Activated gamma-delta T cell (primary cell): ENCODE data around the gene UGGT1.
"Not testable (repeated sequence)": the region's sequence is repeated elsewhere in the genome, so short reads cannot be mapped to it uniquely, and the experiment has no call there.

Experiments used
- DNase-seq: peaks from one replicate; lab custom pipeline; 2025; lab: John Stamatoyannopoulos, UW

The UGGT1 gene

DNA sequence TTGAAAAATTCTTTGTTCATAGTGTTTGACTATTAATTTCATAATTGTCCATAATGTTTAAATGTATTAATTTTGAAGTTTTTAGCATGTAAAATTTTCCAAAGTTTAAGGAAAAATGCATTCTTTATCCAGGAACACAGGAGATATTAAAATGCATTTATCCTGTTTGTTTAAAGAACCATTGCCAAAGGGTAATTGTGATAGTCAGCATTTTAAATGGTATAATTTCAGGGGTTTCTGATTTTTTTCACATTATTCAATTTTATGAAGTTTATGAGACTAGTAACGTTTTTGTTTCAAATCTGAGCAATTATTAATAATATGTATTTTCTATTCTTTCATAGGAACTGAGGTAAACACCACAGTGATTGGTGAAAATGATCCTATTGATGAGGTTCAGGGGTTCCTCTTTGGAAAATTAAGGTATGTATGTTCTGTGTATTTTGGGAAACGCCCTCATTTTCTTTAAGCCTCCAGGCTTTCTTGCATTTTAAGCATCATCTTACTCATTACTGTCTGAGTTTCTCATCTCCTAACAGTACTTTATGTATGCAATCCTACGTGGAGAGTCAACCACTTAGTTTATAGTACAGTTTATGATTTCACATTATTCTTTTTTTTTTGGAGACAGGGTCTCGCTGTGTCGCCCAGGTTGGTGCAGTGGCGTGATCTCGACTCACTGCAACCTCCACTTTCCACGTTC, 25.1 kb downstream of the UGGT1 start:
- no peak for DNase-seq

DNA sequence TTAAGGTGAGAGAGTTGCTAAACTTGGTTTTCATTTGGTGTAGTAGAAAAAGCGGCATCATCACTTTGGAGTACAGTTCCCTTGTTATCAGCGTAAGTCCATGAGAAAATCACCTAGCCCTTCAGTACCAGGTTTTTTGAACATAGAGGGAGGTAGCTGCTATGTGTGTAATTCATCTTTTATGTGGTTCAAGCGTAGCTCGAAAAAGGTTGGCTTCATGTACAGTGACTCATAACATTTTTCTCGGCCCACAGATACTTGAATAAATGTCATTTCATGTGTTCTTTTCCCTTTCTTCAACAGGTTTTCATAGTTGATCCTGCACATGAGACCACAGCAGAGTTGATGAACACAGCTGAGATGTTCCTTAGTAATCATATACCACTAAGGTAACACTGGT, 43.6 kb downstream of the UGGT1 start:
- no peak for DNase-seq

DNA sequence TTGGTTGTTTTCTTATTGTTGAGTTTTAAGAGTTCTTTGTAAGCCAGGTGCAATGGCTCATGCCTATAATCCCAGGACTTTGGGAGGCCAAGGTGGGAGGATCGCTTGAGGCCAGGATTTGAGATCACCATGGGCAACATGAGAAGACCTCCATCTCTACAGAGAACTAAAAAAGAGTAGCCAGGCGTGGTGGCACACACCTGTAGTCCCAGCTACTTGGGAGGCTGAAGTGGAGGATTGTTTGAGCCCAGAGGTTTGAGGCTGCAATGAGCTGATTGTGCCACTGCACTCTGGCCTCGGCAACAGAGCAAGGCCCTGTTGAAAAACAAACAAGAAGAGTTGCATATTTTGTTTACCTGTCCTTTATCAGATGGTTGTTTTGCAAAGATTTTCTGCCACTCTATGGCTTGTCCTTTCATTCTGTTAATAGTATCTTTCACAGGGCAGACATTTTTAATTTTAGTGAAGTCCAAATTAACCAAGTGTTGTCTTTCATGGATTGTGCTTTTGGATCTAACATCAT, 46.2 kb downstream of the UGGT1 start:
- DNase-seq = no peak

DNA sequence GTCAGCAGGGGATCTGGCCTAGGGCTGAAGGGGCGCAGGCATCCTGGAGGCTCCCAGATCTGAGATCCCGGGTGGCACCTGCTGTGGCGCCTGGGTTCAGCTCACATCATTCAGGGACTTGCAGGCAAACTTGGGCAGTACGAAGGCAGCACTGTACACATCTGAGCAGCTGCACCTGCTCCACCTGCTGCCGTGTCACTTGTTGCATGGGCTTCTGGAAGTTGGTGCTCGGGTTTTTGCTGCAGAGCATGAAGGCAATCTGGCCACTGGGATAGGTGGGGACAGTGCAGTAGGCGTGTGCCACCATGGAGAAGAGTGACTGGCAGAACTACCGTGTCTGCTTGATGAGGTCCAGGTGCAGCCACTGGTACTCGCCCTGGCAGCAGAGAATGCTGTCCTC, 48.6 kb downstream of the UGGT1 start:
- DNase-seq = no peak

DNA sequence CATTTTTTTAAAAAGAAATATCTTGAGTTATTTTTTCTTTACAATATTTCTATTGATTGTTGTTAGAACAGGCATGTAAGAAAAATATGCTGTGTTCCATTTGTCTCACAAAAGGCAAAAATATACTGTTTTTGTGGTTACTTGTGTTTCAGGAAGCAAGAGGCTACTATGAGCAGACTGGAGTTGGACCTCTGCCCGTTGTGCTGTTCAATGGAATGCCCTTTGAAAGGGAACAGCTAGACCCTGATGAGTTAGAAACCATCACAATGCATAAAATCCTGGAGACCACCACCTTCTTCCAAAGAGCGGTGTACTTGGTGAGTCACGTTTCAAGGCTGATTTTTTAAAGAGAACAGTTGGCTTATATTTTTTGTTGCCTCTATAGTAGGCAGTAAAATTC, 54.7 kb downstream of the UGGT1 start:
- DNase-seq = no peak

DNA sequence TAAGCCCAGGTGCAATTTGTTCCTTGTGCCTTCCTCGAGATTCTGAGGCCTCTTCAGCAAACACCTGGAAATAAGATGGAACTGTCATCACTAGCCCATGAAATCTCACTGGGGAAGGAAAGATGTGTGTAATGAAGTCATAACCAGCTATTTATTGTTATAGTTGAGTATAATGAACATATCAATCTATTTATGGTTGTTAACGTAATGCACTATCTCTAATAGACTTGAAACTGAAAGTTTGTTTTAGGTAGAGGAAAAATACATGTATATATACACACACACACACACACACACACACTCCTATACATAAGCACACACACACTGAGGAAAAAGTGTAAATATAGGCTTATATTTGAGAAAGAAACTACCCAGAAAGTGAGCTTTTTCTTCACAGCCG, 62.8 kb downstream of the UGGT1 start:
- no peak for DNase-seq

DNA sequence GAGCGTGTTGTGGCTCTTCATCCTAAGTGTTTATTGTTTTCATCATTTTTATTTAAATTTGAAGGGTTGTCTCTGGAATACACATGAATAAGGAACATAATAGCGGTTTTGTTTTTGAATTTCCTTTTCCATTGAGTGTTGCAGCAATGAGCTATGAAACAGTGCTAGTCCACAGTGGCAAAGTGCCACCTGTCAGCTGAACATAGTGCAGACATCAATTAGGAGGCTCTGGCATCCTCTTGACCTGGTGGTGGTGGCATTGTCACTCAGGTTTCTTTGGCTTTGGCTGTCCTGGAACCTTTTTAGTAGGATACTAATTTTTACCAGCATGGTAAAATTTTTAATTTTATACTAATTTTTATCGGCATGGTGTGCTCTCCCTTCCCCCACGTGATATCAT, 63.2 kb downstream of the UGGT1 start:
- DNase-seq = no peak

DNA sequence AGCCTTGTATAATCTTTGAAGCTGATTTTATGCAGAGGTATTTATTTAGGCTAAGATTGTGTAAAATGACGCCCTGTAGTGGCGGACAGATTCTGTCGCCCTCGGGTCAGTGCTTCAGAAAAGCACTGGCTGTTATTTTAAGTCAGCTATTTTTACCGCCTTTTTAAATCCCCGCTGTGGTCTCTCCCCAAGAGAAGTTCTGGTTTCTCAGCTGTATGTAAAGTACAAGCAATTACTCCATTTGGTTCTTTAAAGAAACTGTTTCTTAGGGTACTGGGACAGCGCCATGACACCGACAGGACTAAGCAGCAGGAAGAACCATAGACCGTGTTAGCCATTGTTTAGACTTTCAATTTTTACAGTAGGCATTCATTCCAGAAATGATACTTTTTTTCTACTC, 65.0 kb downstream of the UGGT1 start:
- DNase-seq = no peak

DNA sequence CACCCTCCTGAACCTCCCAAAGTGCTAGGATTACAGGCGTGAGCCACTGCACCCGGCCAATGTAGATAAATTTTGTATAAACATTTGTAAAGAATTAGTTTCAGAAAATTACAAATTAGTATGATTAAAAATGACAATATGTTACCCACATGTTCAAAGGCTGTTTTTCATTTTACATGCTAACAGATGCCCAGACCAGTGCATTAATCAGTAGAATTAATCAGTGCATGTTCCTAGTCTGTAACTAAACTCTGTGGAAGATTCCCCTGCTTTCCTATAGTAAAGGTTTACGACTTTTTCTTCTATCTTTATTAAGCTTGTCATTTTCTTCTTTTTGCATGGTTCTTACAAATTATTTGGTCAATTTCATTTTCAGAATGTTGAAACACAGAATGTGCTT, 65.8 kb downstream of the UGGT1 start:
- no peak for DNase-seq

DNA sequence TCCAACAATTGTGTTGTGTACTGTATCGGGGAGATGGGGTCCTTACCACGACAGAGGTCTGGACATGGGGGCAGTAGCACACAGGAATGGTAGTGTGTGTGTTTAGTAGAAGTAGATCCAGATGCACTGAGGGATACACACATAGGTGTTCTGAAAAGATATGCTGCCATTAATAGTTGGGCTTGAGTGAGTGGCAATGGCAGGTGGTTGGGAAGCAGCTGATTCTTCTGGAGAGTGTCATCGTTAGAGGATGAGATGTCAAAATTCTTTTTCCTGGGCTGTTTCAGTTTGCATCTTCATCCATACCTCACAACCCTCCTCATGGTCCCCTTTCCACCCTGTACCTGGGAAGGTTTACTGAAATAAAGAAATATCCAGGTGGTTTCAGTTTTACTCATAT, 66.6 kb downstream of the UGGT1 start:
- DNase-seq = no peak

DNA sequence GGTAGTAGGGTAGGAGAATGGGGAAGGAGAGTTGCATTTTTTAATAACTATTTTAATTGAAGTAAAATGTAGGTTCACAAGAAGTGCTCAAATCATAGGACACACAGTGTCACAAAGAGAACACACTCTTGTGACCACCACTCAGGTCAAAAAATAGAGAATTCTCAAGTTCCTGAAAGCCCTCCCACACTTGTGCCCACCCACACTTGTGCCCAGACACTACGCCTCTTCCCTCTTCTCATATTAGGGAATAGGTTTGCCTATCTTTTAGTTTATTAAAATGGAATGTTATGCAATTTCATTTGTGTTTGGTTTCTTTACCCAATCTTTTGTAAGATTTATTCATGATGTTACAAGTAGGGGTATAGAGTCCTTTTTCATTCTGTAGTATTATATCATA, 67.2 kb downstream of the UGGT1 start:
- DNase-seq = no peak

DNA sequence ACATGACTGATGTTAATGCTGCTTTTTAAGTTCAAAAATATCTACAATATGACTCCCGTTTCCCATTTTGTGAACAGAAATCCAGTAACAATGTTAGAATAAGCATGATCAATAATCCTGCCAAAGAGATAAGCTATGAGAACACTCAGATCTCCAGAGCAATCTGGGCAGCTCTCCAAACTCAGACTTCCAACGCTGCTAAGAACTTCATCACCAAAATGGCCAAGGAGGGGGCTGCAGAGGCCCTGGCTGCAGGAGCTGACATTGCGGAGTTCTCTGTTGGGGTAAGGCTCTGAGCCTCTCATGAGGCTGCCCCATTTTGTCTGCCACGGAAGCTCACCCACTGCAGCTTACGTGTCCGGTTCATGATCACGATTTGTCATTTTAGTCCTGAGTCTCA, 68.4 kb downstream of the UGGT1 start:
- no peak for DNase-seq

DNA sequence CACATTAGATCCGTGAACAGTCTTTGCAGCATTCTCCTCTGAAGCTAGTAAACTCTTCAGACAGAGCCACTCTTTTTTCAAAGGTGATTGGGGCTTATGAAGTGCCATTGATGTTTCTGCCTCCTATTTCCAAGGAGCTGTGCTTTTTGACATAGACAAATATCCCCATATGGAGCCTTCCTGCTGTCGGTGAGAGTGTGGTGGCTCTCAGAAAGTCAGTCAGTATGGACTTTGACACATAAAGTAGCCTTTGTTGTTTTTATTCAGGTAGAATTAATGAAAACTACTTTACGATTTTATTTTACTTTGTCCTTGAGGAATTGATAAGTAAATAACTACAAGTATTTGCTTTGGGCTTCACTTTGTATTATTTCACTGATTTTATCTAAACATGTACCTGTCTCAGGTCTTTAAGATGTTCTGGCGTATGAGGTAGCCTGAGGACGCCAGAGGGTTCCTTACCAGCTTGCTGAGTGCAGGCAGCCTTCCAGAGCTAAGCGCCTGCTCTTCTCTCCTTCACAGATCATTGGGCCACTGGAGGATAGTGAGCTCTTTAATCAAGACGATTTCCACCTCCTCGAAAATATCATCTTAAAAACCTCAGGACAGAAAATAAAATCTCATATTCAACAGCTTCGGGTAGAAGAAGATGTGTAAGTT, 69.7 kb downstream of the UGGT1 start:
- DNase-seq = no peak

DNA sequence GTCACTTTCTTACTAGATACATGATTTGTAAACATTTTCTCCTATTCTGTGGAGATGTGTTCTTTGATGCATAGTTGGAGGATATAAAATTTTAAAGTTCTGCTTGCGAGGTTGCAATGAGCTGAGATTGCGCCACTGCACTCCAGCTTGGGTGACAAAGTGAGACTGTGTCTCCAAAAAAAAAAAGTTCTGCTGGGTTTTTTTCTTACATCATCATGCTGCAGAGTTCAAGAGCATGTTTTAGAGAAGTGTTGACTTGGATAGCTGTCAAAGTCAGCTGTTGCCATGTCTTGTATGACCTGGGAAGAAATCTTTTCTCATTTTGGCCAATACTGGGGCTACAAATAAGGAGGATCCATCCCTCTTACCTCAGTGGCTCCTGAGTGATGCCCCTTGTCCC, 71.3 kb downstream of the UGGT1 start:
- DNase-seq = no peak

DNA sequence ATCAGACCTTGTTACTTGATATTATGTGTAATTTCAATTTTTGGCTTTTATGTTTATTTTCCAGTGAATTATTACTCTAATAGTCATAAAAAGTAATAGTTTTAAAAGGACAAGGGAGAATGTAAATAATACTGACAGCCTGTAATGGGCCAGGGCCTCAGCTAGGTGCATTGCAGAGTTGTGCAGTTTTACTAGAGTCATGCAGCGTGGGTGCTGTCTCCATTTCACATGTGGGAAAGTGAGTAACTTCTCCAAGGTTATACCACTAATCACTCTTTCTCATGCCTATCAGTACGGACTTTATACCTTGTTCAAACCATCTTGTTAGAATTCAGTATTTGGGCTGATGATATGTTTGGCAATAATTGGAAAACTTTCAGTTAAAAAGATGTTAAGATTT, 73.3 kb downstream of the UGGT1 start:
- no peak for DNase-seq

DNA sequence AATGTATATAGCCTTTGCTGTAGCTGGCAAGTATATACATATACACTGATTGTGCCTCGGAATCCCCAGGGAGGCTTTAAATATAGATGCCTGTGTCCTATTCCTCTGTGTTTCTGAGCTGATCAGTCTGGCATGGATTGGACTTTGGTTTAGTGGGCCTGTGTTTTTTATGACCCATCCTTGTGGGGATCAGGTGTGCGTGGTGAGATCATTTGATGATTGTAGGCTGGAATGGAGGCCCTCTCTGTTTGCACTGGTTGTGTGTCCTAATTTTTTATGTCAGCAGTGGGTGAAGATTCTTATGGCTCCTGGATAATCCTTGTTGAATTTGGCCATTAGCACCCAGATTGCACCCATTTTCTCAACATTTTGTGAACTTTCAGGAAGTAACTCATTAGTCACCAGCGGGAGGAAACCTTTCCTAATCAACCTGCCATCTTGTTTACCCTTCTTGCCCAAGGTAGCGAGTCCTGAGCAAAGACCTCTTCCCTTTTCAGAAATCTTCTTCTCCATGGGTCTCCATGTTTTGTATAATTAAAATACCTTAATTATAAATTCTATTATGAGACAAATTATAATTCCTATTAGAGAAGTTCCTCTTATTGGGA, 75.8 kb downstream of the UGGT1 start:
- no peak for DNase-seq

DNA sequence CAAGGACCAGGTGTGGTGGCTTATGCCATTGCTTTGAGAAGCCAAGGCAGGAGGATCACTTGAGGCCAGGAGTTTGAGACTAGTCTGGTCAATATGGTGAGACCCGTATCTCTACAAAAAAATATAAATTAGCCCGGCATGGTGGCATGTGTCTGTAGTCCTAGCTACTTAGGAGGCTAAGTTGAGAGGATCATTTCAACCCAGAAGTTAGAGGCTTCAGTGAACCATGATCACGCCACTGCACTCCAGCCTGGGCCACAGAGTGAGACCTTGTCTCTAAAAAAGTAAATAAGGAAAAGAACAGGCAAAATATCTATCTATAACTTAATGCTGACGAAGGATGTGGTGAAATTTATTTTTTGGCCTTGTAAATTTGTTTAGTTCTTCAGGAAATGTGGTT, 78.1 kb downstream of the UGGT1 start:
- no peak for DNase-seq

DNA sequence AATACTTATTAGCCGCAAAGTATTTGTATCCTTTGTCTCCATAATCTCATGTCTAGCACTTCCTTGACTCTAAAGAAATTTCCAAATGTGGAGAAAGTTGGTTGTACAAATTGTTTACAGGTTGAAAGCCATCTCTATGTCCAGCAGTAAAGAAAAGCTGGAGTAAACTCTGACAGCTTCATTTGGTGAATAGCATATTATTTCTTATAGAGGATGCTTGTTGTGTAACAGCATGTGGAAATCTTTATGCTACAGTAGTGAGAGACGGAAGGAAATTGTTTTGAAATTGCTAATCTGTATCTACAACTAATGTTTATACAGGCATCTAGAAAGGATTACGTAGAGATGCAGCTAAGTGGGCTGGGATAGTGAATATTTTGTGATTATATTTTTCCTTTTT, 78.5 kb downstream of the UGGT1 start:
- DNase-seq = no peak

DNA sequence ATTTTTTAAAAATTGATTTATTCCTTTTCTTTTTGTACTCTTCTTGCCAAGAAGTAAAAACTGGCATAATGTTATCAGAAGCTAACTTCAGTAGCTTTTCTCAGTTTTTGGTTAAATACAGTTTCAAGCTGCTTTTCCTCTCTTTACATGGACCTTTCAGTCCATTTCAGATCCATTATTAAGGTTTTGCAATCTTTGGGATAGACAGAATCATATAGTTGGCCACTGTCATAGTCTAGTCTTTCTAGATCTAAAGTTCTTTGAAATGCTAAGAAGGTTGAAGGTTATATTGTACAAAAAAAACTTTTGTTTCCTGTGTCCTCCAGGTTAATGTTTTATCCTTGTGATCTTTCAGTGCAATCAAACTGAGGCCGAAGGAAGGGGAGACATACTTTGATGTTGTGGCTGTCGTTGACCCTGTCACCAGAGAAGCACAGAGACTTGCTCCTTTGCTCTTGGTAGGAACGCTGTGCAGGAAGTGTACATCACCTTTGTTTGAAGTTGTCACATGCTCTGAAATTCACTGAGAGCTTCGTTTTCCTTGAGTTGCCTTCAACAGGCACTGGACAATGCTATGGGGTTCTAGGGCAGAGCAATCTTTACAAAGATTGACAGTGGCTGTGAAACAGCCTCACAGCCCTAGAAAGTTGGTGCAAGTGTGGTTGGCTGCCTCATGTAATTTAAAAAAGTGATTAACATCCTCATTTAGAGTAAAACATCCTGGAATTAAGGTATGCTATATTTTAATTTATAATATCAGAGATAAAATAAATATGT, 79.1 kb downstream of the UGGT1 start:
- no peak for DNase-seq

DNA sequence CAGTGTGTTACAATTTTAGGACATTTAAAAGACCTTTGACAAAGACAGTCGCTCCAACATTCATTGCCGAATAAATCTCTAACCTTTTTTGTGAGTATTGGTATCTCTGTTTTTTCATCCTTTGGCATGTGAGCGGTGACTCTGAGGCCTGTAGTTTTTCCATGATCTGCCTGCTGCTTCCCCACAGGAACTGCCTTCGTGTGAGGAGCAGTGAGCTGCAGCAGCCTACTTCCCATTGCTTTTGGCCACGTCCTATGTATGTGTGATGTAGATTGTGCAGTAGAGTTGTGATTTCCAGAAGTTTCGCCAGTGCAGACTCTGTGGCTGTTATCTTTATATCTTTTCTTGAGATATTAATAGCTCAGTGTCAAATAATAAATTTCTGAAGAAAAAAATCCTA, 79.8 kb downstream of the UGGT1 start:
- DNase-seq = no peak

DNA sequence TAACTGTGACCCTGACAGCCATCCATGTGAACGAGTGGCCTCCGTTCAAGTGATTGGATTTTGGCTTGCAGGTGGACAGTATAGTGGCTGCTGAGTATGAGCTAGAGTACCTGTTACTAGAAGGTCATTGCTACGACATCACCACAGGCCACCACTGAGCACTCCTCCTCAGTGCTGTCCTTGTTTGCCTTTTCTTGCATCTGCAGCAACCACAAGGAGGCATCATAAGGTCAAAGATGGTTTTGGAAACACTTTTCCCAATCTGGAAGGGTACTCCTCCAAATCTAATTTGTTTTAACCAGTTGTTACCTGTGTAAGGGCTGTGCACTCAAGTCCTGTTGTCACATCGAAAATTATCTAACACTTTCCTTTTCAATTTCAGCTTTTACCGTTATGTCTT, 81.2 kb downstream of the UGGT1 start:
- DNase-seq = no peak

DNA sequence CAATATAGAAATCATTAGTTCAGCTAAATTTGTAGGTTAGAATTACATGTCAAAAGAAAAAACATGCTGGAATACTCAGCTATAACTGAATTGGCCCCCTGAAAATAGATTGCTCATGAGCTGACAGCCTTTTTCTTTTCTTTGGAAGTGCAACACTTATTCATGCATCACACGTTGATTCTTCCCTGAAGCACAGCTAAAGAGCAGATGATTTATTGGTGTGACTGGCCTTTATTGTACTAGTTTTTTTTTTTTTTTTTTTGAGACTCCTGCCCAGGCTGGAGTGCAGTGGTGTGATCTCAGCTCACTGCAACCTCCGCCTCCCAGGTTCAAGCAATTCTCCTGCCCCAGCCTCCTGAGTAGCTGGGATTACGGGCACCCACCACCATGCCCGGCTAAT, 83.1 kb downstream of the UGGT1 start:
- DNase-seq = not testable (repeated sequence)

DNA sequence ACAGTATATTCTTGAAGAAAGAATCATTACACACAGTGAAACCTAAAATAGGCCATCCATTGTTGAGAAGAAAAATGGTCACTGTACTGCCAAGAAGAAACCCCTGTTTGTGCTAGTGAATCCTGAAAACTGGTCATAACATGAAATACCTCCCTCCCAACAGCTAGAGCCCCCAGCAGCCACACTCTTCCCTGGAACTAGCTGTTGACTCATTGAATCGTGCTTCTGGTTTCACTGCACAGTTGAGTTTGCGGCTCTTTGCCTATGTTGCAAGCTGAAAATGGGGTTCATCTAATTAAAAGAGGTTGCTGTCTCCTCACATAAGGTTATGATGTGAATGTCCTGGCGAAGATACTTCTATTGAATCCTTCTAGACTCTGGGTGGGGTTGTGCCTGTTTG, 86.3 kb downstream of the UGGT1 start:
- no peak for DNase-seq
